Measurements from ENCODE around the gene MBNL2. TPM values are rescaled to one million over a fixed set of nuclear protein-coding genes. Genes with fewer than 3 reads are reported as not detected.

MBNL2 gene
- total RNA-seq, 1 donor from 2014 or later: 12.4 TPM

- no peak for TF ChIP-seq CTCF (IDR thresholded peaks at IDR 0.05; ENCODE audit: partially characterized antibody, unreplicated experiment)
- peaks cover 14% of the 10 kb centered on the region for H3K4me1 Mint-ChIP-seq (ENCODE audit: low read depth, unreplicated experiment)
- no peak overlapping the region for H3K4me3 Mint-ChIP-seq (ENCODE audit: unreplicated experiment)
These were observed 22.0 kb downstream of the MBNL2 start for GRCh38 chr13:97243915-97244781.

GRCh38 chr13:97245011-97245410 is 22.9 kb downstream of the MBNL2 start:
- no peak for DNase-seq
- H3K9me3 Mint-ChIP-seq (ENCODE audit: unreplicated experiment): peaks cover 2% of the 10 kb centered on the region
- peaks cover 14% of the 10 kb centered on the region for H3K4me1 Mint-ChIP-seq (ENCODE audit: low read depth, unreplicated experiment)
- no peak for TF ChIP-seq CTCF (IDR thresholded peaks at IDR 0.05; ENCODE audit: partially characterized antibody, unreplicated experiment)
- no peak overlapping the region for H3K27ac Mint-ChIP-seq (ENCODE audit: unreplicated experiment)
- no peaks in the 10 kb centered on the region for H3K27me3 Mint-ChIP-seq (ENCODE audit: unreplicated experiment)
- H3K4me3 Mint-ChIP-seq (ENCODE audit: unreplicated experiment): no peak overlapping the region
- no peaks in the 10 kb centered on the region for H3K36me3 Mint-ChIP-seq (ENCODE audit: unreplicated experiment)

More at GRCh38 chr13:97243915-97244781, 22.0 kb downstream of the MBNL2 start:
- Mint-ChIP-seq H3K27me3 (ENCODE audit: unreplicated experiment) (no peaks in the 10 kb centered on the region), H3K27ac (ENCODE audit: unreplicated experiment) (no peak overlapping the region), H3K36me3 (ENCODE audit: unreplicated experiment) (no peaks in the 10 kb centered on the region), H3K9me3 (ENCODE audit: unreplicated experiment) (peaks cover 2% of the 10 kb centered on the region)
- no peak for DNase-seq

GRCh38 chr13:97246596-97247158 is 24.5 kb downstream of the MBNL2 start:
- H3K9me3 Mint-ChIP-seq (ENCODE audit: unreplicated experiment): no peaks in the 10 kb centered on the region

GRCh38 chr13:97248243-97248642 is 26.1 kb downstream of the MBNL2 start:
- H3K36me3 Mint-ChIP-seq (ENCODE audit: unreplicated experiment): no peaks in the 10 kb centered on the region
- TF ChIP-seq CTCF (IDR thresholded peaks at IDR 0.05; ENCODE audit: partially characterized antibody, unreplicated experiment): no peak
- no peak overlapping the region for H3K4me3 Mint-ChIP-seq (ENCODE audit: unreplicated experiment)
- H3K4me1 Mint-ChIP-seq (ENCODE audit: low read depth, unreplicated experiment): peaks cover 12% of the 10 kb centered on the region
- H3K9me3 Mint-ChIP-seq (ENCODE audit: unreplicated experiment): no peaks in the 10 kb centered on the region
- H3K27me3 Mint-ChIP-seq (ENCODE audit: unreplicated experiment): no peaks in the 10 kb centered on the region
- no peak overlapping the region for H3K27ac Mint-ChIP-seq (ENCODE audit: unreplicated experiment)
- no peak for DNase-seq

More at GRCh38 chr13:97246596-97247158, 24.5 kb downstream of the MBNL2 start:
- TF ChIP-seq CTCF (IDR thresholded peaks at IDR 0.05; ENCODE audit: partially characterized antibody, unreplicated experiment): no peak
- Mint-ChIP-seq H3K27me3 (ENCODE audit: unreplicated experiment) (no peaks in the 10 kb centered on the region), H3K36me3 (ENCODE audit: unreplicated experiment) (no peaks in the 10 kb centered on the region), H3K4me3 (ENCODE audit: unreplicated experiment) (no peak overlapping the region), H3K27ac (ENCODE audit: unreplicated experiment) (no peak overlapping the region), H3K4me1 (ENCODE audit: low read depth, unreplicated experiment) (peaks cover 15% of the 10 kb centered on the region)
- DNase-seq: no peak
